HCT116 (cell line): ENCODE data around the gene ZBTB16. TPM values are rescaled to one million over a fixed set of nuclear protein-coding genes. Genes with fewer than 3 reads are reported as not detected.

Source experiments
- ATAC-seq: fragments of 200-7000 bp; cut with Tn5 transposase; 2 replicates; pipeline ENCODE4 v1.9.1; 2020; ENCODE audit warnings: mild to moderate bottlenecking, moderate library complexity
- BruUV-seq: library from RNA; stranded (reverse); fragments of 400-500 nt; replicated peaks from 2 replicates; lab custom pipeline; 2021; lab: Mats Ljungman, UMichigan
- CTCF ChIA-PET: fragments of 300-600 bp; sonication (Branson Sonifier 250); formaldehyde crosslinking; loops from one replicate; lab custom pipeline; 2021; ENCODE audit warnings: antibody characterized with exemption; lab: Charles Lee
- POLR2A ChIA-PET: fragments of 300-600, 350-600 bp; sonication (Branson Sonifier 250); formaldehyde crosslinking; loops from one replicate; lab custom pipeline; 2021; ENCODE audit warnings: antibody characterized with exemption; lab: Charles Lee
- RAD21 ChIA-PET, 2 experiments: fragments of 300-600 bp; sonication (Branson Sonifier 250); formaldehyde crosslinking; loops; one replicate each; lab custom pipeline; 2023; ENCODE audit warnings: low total read pairs in 2 of 2; ENCODE audit not compliant: uncharacterized antibody in 2 of 2, unreplicated experiment in 2 of 2, low non-redundant PET in 1 of 2; lab: Charles Lee
- DNase-seq: peaks from one replicate; pipeline ENCODE4 v3.0.0-alpha.2; 2010; ENCODE audit warnings: low read depth, low spot score
- H2AFZ ChIP-seq: fragments of 200-600 bp; shearing (Covaris generic), sonication (generic); 2 replicates; pipeline ENCODE4 v1.6.1; 2017; ENCODE audit warnings: low read depth, mixed run types, mixed read lengths, antibody characterized with exemption, low read length; ENCODE audit not compliant: poor library complexity, severe bottlenecking
- H3K27ac ChIP-seq: 2 replicates; pipeline ENCODE4 v1.5.1; 2012; ENCODE audit warnings: low read depth, low read length
- H3K27me3 ChIP-seq: fragments of 200-600 bp; sonication (generic); 2 replicates; pipeline ENCODE4 v1.6.1; 2016; ENCODE audit warnings: mixed run types, low read length, mixed read lengths; ENCODE audit not compliant: insufficient read depth
- H3K36me3 ChIP-seq, 2 experiments: fragments of 200-500 bp in 1 of 2; fragments of 200-600 bp in 1 of 2; sonication (Bioruptor generic) in 1 of 2; sonication (generic) in 1 of 2; 2 replicates each; pipeline versions ENCODE4 v1.5.1 to v1.6.1; 2014 to 2016; ENCODE audit warnings: low read length in 2 of 2, inconsistent platforms in 1 of 2, mixed read lengths in 1 of 2, mixed run types in 1 of 2; ENCODE audit not compliant: insufficient read depth in 2 of 2, control insufficient read depth in 1 of 2
- H3K4me1 ChIP-seq, 2 experiments: fragments of 200-600 bp in 1 of 2; sonication (generic) in 1 of 2; 2 replicates each; pipeline versions ENCODE4 v1.5.1 to v1.6.1; 2012 to 2017; ENCODE audit warnings: low read length in 2 of 2, inconsistent platforms in 1 of 2, mild to moderate bottlenecking in 1 of 2, mixed read lengths in 1 of 2, mixed run types in 1 of 2, moderate library complexity in 1 of 2; ENCODE audit not compliant: insufficient read depth in 2 of 2, control insufficient read depth in 1 of 2
- H3K4me2 ChIP-seq: fragments of 200-600 bp; sonication (generic); 2 replicates; pipeline ENCODE4 v1.6.1; 2017; ENCODE audit warnings: mixed run types, low read length, mixed read lengths
- H3K4me3 ChIP-seq, 2 experiments: fragments of 200-600 bp in 1 of 2; sonication (generic) in 1 of 2; replicated peaks in 1 of 2; 2 replicates each; pipeline ENCODE4 v1.5.1; 2011 to 2016; ENCODE audit warnings: low read length in 2 of 2, control low read depth in 1 of 2, low read depth in 1 of 2, mild to moderate bottlenecking in 1 of 2, mixed read lengths in 1 of 2, mixed run types in 1 of 2
- H3K79me2 ChIP-seq: fragments of 200-600 bp; sonication (generic); 2 replicates; pipeline ENCODE4 v1.6.1; 2017; ENCODE audit warnings: mild to moderate bottlenecking, mixed run types, low read length, moderate library complexity, mixed read lengths; ENCODE audit not compliant: insufficient read depth
- H3K9ac ChIP-seq: fragments of 200-600 bp; sonication (generic); 2 replicates; pipeline ENCODE4 v1.6.1; 2016; ENCODE audit warnings: low read length, mixed read lengths
- H3K9me2 ChIP-seq: fragments of 200-600 bp; sonication (generic), shearing (Covaris generic); 2 replicates; pipeline ENCODE4 v1.6.1; 2017; ENCODE audit warnings: mixed run types, mild to moderate bottlenecking, moderate library complexity; ENCODE audit not compliant: insufficient read depth
- H3K9me3 ChIP-seq, 2 experiments: fragments of 200-500 bp in 1 of 2; fragments of 200-600 bp in 1 of 2; sonication (Bioruptor generic) in 1 of 2; sonication (generic) in 1 of 2; 2 replicates each; pipeline ENCODE4 v1.6.1; 2014 to 2017; ENCODE audit warnings: low read length in 2 of 2, mixed read lengths in 2 of 2, inconsistent platforms in 1 of 2, low read depth in 1 of 2, mild to moderate bottlenecking in 1 of 2, mixed run types in 1 of 2, moderate library complexity in 1 of 2; ENCODE audit not compliant: control insufficient read depth in 1 of 2, insufficient read depth in 1 of 2
- H4K20me1 ChIP-seq: fragments of 200-600 bp; sonication (generic), shearing (Covaris generic); 2 replicates; pipeline ENCODE4 v1.6.1; 2017; ENCODE audit warnings: mixed run types, mild to moderate bottlenecking, moderate library complexity; ENCODE audit not compliant: insufficient read depth
- EGR1 ChIP-seq: IDR thresholded peaks from 2 replicates; pipeline ENCODE4 v1.6.1; 2012; ENCODE audit warnings: low read depth
- JUND ChIP-seq: IDR thresholded peaks from 2 replicates; pipeline ENCODE4 v1.6.1; 2012
- POLR2AphosphoS5 ChIP-seq: IDR thresholded peaks from 2 replicates; pipeline ENCODE4 v1.6.1; 2011; ENCODE audit warnings: mild to moderate bottlenecking, low read depth, low read length, moderate library complexity
- SRF ChIP-seq: IDR thresholded peaks from 2 replicates; pipeline ENCODE4 v1.6.1; 2012; ENCODE audit warnings: low read depth
- TCF7L2 ChIP-seq: IDR thresholded peaks from 2 replicates; pipeline ENCODE4 v1.7.0; 2011; ENCODE audit warnings: borderline replicate concordance, inconsistent platforms; ENCODE audit not compliant: insufficient read depth, insufficient read length; ENCODE audit errors: extremely low read depth
- YY1 ChIP-seq: IDR thresholded peaks from 2 replicates; pipeline ENCODE4 v1.6.1; 2011; ENCODE audit warnings: low read length, low read depth, moderate library complexity, mild to moderate bottlenecking; ENCODE audit not compliant: insufficient replicate concordance; ENCODE audit errors: extremely low read depth
- ZNF274 ChIP-seq: fragments of 200-500 bp; sonication (Bioruptor generic); IDR thresholded peaks from 2 replicates; pipeline ENCODE4 v1.6.1; 2014; ENCODE audit warnings: mild to moderate bottlenecking, low read depth, low read length, inconsistent platforms
- intact Hi-C: fragments of 100-400 bp; cut with micrococcal nuclease; formaldehyde crosslinking; loops from 2 replicates; pipeline ENCODE4 v1.10.0; 2022
- total RNA-seq: library from RNA; stranded (reverse); gene quantifications from one replicate; pipeline ENCODE4 v1.2.1, GENCODE V29; 2021; ENCODE audit not compliant: unreplicated experiment
- TF ChIP-seq, protein P1 (sequence below): IDR thresholded peaks from 2 replicates; pipeline ENCODE4 v1.6.1; 2012
- TF ChIP-seq, protein P2 (sequence below), 3 experiments: fragments of 200-600 bp in 1 of 3; sonication (generic) in 1 of 3; IDR thresholded peaks in 2 of 3; conservative IDR thresholded peaks in 1 of 3; 2 replicates each; pipeline ENCODE4 v1.5.1; 2012 to 2017; ENCODE audit warnings: low read depth in 2 of 3, low read length in 2 of 3, antibody characterized with exemption in 1 of 3, borderline replicate concordance in 1 of 3, control low read depth in 1 of 3, mild to moderate bottlenecking in 1 of 3, mixed read lengths in 1 of 3, mixed run types in 1 of 3, moderate library complexity in 1 of 3; ENCODE audit not compliant: insufficient read depth in 1 of 3

Gene ZBTB16
- total RNA-seq, 1 experiment from 2014 or later, result 0.30 TPM

DNA sequence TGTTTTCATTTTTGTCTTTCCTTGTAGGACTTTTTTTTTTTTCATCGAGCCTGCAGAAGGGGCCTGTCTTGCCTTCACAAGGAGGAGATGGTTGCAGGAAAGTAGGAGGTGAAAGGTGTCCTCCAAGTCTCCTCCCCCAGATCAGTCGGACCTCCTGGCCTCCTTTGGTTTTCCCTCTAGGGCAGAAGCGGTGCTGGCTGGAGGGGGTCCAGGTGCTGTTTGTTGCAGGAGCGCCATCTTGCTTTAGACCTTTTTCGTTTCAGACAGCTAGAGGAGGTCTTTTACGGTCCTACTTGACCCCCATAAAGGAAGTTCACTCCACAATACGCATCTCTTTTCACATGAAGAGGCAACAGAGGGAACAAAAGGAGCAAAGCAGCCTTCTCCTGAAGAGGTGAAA, 66.0 kb downstream of the ZBTB16 start:
- no peak overlapping the region for H2AFZ ChIP-seq
- ChIA-PET CTCF (no interaction called here), RAD21 (no interaction called here), POLR2A (no interaction called here)
- H3K9ac ChIP-seq, result no peak overlapping the region
- H3K9me3 ChIP-seq, result no peaks in the 10 kb centered on the region
- H3K79me2 ChIP-seq, result no peaks in the 10 kb centered on the region
- TF ChIP-seq YY1 (no peak), POLR2AphosphoS5 (no peak), SRF (no peak), ZNF274 (no peak), JUND (no peak), EGR1 (no peak), TCF7L2 (no peak)
- TF ChIP-seq, protein P1, sequence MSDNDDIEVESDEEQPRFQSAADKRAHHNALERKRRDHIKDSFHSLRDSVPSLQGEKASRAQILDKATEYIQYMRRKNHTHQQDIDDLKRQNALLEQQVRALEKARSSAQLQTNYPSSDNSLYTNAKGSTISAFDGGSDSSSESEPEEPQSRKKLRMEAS, result no peak
- TF ChIP-seq, protein P2, sequence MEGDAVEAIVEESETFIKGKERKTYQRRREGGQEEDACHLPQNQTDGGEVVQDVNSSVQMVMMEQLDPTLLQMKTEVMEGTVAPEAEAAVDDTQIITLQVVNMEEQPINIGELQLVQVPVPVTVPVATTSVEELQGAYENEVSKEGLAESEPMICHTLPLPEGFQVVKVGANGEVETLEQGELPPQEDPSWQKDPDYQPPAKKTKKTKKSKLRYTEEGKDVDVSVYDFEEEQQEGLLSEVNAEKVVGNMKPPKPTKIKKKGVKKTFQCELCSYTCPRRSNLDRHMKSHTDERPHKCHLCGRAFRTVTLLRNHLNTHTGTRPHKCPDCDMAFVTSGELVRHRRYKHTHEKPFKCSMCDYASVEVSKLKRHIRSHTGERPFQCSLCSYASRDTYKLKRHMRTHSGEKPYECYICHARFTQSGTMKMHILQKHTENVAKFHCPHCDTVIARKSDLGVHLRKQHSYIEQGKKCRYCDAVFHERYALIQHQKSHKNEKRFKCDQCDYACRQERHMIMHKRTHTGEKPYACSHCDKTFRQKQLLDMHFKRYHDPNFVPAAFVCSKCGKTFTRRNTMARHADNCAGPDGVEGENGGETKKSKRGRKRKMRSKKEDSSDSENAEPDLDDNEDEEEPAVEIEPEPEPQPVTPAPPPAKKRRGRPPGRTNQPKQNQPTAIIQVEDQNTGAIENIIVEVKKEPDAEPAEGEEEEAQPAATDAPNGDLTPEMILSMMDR (IDR thresholded peaks at IDR 0.05 in 2 of 3, conservative IDR thresholded peaks at IDR 0.05 in 1 of 3; ENCODE audit: borderline replicate concordance in 1 of 3, insufficient read depth in 1 of 3, low read depth in 2 of 3, low read length in 2 of 3), result no peak
- H3K4me2 ChIP-seq, result no peak overlapping the region
- peaks cover 69% of the 10 kb centered on the region for H3K27me3 ChIP-seq
- H3K27ac ChIP-seq, result no peak overlapping the region
- H3K9me2 ChIP-seq, result no peaks in the 10 kb centered on the region
- intact Hi-C loops, result no loop called here
- no peaks in the 10 kb centered on the region for H4K20me1 ChIP-seq
- DNase-seq (no peak), ATAC-seq (no peak)
- no TSS peak for BruUV-seq
- no peaks in the 10 kb centered on the region for H3K36me3 ChIP-seq
- no peak overlapping the region for H3K4me3 ChIP-seq
- H3K4me1 ChIP-seq, result no peaks in the 10 kb centered on the region
